Breast epithelium (tissue), 3 donors: ENCODE data around the gene MRGPRD.

Experiments used
- POLR2A ChIP-seq: fragments of 450-650 bp; IDR thresholded peaks from one replicate; pipeline ENCODE4 v1.6.1; 2016; ENCODE audit warnings: antibody characterized with exemption, mild to moderate bottlenecking, moderate library complexity
- TF ChIP-seq, protein P1 (sequence below), 3 donors: fragments of 450-650 bp; IDR thresholded peaks; one replicate each; pipeline ENCODE4 v1.5.1; 2016 to 2017; ENCODE audit warnings: antibody characterized with exemption in 3 of 3, mild to moderate bottlenecking in 3 of 3, moderate library complexity in 3 of 3

DNA sequence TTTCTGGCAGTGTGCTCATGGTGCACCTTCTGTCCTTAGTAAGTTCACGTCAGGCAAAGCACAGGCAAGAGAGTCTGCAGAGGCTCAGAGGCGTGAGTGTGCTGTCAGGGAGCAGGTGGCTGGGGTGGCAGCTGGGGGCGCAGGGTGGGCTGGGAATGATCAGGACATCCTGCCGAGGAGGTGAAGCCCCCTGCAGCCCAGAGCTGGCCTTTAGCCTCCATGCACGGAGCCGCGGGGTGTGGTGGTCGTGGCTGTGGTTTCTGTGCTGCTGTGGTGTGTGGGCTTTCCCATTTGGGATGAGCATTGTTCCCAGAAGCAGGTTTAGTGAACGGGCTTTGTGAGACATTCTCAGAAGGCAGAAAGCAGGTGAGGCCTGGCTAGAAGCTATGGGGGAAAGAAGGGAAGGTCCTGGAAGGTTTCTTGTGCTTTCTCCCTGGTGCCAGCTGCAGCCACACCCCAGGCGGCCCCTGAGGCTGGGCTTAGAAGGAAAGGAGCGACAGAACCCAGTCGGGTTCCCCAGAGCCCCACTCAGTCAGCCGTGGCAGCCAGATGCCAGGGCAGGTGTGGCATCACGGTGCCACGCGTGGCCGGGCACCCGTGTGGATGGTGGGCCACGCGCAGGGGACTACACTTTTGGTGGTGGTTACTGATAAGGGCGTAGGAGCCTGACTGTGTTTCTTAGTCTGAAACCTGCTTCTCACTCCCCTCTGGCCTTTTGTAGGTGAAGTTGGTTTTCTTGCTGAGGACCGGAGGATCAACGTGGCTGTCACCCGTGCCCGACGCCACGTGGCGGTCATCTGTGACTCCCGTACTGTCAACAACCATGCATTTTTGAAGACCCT lies 45.0 kb downstream of the MRGPRD start:
- TF ChIP-seq, protein P1, sequence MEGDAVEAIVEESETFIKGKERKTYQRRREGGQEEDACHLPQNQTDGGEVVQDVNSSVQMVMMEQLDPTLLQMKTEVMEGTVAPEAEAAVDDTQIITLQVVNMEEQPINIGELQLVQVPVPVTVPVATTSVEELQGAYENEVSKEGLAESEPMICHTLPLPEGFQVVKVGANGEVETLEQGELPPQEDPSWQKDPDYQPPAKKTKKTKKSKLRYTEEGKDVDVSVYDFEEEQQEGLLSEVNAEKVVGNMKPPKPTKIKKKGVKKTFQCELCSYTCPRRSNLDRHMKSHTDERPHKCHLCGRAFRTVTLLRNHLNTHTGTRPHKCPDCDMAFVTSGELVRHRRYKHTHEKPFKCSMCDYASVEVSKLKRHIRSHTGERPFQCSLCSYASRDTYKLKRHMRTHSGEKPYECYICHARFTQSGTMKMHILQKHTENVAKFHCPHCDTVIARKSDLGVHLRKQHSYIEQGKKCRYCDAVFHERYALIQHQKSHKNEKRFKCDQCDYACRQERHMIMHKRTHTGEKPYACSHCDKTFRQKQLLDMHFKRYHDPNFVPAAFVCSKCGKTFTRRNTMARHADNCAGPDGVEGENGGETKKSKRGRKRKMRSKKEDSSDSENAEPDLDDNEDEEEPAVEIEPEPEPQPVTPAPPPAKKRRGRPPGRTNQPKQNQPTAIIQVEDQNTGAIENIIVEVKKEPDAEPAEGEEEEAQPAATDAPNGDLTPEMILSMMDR (IDR thresholded peaks at IDR 0.05), result no peak
- TF ChIP-seq POLR2A, result no peak
